ENCODE data around the gene ATG7.

GRCh38 chr3:11310258-11310657 is 38.1 kb downstream of the ATG7 start:
- TF ChIP-seq POLR2A (IDR thresholded peaks at IDR 0.05) (no peak), CTCF (IDR thresholded peaks at IDR 0.05) (no peak)
